BJ (cell line): ENCODE measurements around the gene DIPK1C. TPM values are rescaled to one million over a fixed set of nuclear protein-coding genes. Genes with fewer than 3 reads are reported as not detected.

Source experiments
- CTCF ChIA-PET: fragments of 350-600 bp; formaldehyde crosslinking; extraction: SDS; loops from one replicate; lab custom pipeline; 2021; ENCODE audit warnings: antibody characterized with exemption, inconsistent platforms; lab: Yijun Ruan, JAX
- POLR2A ChIA-PET: fragments of 300-600 bp; sonication (Branson Sonifier 250); formaldehyde crosslinking; extraction: SDS; loops from one replicate; lab custom pipeline; 2021; ENCODE audit warnings: antibody characterized with exemption; lab: Charles Lee
- DNase-seq: peaks from one replicate; pipeline ENCODE4 v3.0.0-alpha.2; 2011; ENCODE audit warnings: low read depth
- H3K27me3 ChIP-seq: 2 replicates; pipeline ENCODE4 v1.6.0; 2011; ENCODE audit warnings: low read length; ENCODE audit not compliant: control insufficient read depth, insufficient read depth
- H3K36me3 ChIP-seq: 2 replicates; pipeline ENCODE4 v1.5.1; 2011; ENCODE audit warnings: low read length; ENCODE audit not compliant: control insufficient read depth, insufficient read depth
- H3K4me3 ChIP-seq: 2 replicates; pipeline ENCODE4 v1.5.1; 2011; ENCODE audit warnings: low read depth, mild to moderate bottlenecking, control low read depth, low read length
- polyA plus RNA-seq: library from polyadenylated mRNA; depleted of rRNA; stranded (reverse); fragments of >200 nt; gene quantifications from 2 replicates; pipeline ENCODE4 v1.2.3, GENCODE V29; 2011
- TF ChIP-seq, protein P1 (sequence below): IDR thresholded peaks from 2 replicates; pipeline ENCODE4 v1.5.1; 2011; ENCODE audit warnings: low read depth, mild to moderate bottlenecking, control low read depth, inconsistent platforms, low read length, moderate library complexity; ENCODE audit not compliant: insufficient read depth

Gene DIPK1C
- polyA plus RNA-seq, 1 experiment: not detected

DNA sequence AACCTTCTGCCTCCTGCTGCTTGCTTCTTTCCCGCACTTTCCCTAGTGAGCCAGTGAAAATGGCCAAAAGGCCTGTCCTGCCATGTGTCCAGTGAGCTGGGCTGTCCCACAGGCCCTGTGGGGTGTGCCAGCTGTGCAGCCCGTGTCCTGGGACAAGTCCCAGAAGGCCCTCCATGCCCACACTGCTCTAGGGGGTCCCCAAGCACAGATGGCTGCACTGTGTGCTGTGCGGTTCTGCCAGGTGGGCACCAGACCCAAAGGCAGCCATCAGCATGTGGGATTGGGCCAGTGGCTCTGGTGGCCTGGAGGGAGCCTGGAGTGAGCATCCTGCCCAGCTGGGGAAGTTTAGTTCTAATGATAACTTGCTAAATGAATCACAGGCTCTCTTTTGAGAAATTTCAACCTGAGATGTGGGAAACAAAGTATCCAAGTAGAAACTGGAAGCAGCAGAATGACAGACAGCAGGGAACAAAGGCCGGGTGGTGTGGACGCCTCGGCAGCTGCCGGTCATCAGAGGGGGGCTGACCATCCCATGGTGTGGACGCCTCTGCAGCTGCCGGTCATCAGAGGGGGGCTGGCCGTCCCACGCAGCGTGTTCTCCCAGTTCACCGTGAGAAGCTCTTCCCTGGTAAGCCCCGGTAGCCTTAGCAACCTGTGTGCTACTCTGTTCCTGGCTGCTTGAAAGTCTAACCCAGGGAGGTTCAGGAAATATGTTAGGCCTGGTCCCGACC is 29.2 kb upstream of the DIPK1C start:
- no peak for DNase-seq
- TF ChIP-seq, protein P1, sequence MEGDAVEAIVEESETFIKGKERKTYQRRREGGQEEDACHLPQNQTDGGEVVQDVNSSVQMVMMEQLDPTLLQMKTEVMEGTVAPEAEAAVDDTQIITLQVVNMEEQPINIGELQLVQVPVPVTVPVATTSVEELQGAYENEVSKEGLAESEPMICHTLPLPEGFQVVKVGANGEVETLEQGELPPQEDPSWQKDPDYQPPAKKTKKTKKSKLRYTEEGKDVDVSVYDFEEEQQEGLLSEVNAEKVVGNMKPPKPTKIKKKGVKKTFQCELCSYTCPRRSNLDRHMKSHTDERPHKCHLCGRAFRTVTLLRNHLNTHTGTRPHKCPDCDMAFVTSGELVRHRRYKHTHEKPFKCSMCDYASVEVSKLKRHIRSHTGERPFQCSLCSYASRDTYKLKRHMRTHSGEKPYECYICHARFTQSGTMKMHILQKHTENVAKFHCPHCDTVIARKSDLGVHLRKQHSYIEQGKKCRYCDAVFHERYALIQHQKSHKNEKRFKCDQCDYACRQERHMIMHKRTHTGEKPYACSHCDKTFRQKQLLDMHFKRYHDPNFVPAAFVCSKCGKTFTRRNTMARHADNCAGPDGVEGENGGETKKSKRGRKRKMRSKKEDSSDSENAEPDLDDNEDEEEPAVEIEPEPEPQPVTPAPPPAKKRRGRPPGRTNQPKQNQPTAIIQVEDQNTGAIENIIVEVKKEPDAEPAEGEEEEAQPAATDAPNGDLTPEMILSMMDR: no peak
- POLR2A ChIA-PET: no interaction called here
- Histone ChIP-seq H3K36me3 (no peaks in the 10 kb centered on the region), H3K27me3 (peaks cover 12% of the 10 kb centered on the region), H3K4me3 (no peak overlapping the region)
- CTCF ChIA-PET: interaction anchor here (1.4 kb wide), 1 partner anchor 10 kb away, joined by 6 read pairs; no protein-coding TSS in a partner anchor

DNA sequence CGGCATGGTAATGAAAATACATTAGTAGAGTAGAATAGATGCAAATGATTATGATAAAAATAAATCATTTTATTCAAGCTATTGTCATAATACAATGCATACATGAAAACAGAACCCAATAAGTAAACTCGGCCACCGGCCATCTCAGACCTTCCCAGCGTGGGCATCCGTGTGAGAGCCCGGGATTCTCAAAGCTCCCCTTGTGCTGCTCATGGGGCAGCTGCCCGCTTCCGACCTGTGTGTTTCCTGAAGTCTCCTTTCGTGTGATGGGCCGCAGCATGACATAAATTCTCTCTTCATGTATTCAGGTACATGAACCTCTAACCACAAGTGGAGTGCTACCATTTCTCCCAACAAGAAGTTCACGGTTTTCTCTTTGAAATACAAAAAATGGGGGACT is 25.6 kb upstream of the DIPK1C start:
- Histone ChIP-seq H3K27me3 (peaks cover 11% of the 10 kb centered on the region; the same call in 1 of the 2 replicates), H3K4me3 (no peak overlapping the region), H3K36me3 (no peaks in the 10 kb centered on the region)
- ChIA-PET CTCF (interaction anchor here (1.1 kb wide), 1 partner anchor 10 kb away, joined by 3 read pairs; no protein-coding TSS in a partner anchor), POLR2A (no interaction called here)
- no peak for DNase-seq
- TF ChIP-seq, protein P1: no peak

DNA sequence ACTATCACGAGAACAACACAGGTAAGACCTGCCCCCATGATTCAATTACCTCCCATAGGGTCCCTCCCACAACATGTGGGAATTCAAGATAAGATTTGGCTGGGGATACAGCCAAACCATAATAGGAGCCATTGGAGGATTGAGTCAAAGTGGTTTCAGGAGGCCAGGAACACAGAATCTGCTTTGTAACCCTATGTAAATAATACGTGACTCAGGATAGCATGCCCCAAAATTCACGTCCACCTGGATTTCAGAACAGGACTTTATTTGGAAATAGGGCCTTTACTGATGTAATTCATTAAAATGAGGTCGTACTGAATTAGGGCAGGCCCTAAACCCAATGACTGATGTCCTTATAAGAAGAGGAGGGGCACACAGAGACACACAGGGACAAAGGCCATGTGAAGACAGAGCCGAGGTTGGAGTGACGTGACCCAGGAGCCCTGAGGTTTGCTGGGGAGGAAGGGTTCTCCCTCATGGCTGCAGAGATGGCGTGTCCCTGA is 23.1 kb upstream of the DIPK1C start:
- CTCF ChIA-PET: no interaction called here

DNA sequence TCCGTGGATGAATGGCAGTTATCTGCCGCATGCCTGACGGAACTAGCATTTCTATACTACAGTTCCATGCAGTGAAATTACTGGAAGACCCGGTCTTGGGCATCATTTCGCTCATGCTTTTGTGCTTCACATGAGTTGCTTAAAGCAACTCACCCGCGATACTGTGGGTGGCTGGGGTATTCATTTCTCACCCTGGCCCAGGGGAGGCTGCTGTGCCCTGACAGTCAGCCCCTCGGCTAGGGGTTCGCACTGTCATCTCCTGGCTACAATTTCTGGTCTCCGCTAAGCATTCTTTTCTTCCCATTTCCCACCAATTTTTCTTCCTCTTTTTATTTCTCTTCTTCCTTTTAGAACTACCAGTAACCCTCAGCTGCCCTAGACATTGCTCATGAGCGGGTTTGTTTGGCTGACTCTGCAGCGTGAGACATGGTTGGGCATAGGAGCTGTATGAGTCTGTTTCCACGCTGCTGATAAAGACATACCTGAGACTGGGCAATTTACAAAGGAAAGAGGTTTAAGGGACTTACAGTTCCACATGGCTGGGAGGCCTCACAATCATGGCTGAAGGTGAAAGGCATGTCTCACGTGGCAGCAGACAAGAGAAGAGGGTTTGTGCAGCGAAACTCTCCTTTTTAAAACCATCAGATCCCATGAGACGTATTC is 22.5 kb upstream of the DIPK1C start:
- no peaks in the 10 kb centered on the region for H3K36me3 ChIP-seq
- ChIA-PET POLR2A (no interaction called here), CTCF (no interaction called here)
- peaks cover 4% of the 10 kb centered on the region; the same call in 1 of the 2 replicates for H3K27me3 ChIP-seq
- no peak overlapping the region for H3K4me3 ChIP-seq
- no peak for DNase-seq
- TF ChIP-seq, protein P1: no peak

More for the DNA sequence above, 23.1 kb upstream of the DIPK1C start:
- Histone ChIP-seq H3K36me3 (no peaks in the 10 kb centered on the region), H3K4me3 (no peak overlapping the region), H3K27me3 (peaks cover 4% of the 10 kb centered on the region; the same call in 1 of the 2 replicates)
- TF ChIP-seq, protein P1: no peak
- DNase-seq: no peak
- POLR2A ChIA-PET: no interaction called here

DNA sequence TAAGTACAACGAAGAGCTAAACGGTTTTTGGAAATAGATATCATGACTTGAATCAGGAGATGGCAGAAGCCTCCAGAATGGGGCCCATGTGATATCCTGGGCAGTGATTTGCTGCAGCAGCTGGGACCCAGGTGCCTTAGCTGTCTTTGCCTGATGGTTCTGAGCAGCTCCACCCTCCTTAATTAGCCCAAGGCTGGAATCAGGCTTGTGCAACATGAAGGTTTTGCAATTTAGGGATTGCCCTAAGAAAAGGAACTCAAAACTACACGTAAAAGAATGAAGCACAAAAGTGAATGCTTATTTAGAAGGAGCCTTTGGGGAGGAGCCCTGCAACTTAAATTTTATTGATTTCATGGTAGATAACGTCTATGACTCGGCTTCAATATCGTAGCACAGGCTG is 21.8 kb upstream of the DIPK1C start:
- Histone ChIP-seq H3K4me3 (no peak overlapping the region), H3K27me3 (peaks cover 4% of the 10 kb centered on the region; the same call in 1 of the 2 replicates), H3K36me3 (no peaks in the 10 kb centered on the region)
- ChIA-PET POLR2A (no interaction called here), CTCF (interaction anchor here (0.7 to 1.0 kb wide), 2 partner anchors 15 to 18 kb away, joined by 3 read pairs; no protein-coding TSS in a partner anchor)
- no peak for DNase-seq
- TF ChIP-seq, protein P1: no peak
